Measurements from ENCODE around the gene PTH.

GRCh38 chr11:13463779-13464290 lies 32.0 kb downstream of the PTH start:
- TF ChIP-seq PHF8 (IDR thresholded peaks at IDR 0.05; ENCODE audit: borderline replicate concordance, low read length) (no peak), SPI1 (IDR thresholded peaks at IDR 0.05; ENCODE audit: borderline replicate concordance, low read depth, low read length) (peak; percentile 56; the same call in 1 of the 2 replicates), REST (IDR thresholded peaks at IDR 0.05; ENCODE audit: borderline replicate concordance) (no peak), REST (CRISPR knock-in tag; IDR thresholded peaks at IDR 0.05; ENCODE audit: low read depth) (no peak), FOXP4 (CRISPR knock-in tag; IDR thresholded peaks at IDR 0.05; ENCODE audit: borderline replicate concordance) (no peak), SP1 (CRISPR knock-in tag; IDR thresholded peaks at IDR 0.05) (no peak), GABPA (tag; conservative IDR thresholded peaks at IDR 0.05; ENCODE audit: low read depth) (no peak), RFX5 (IDR thresholded peaks at IDR 0.05; ENCODE audit: low read depth, low read length) (no peak), GTF3C2 (IDR thresholded peaks at IDR 0.05; ENCODE audit: borderline replicate concordance, extremely low read depth, insufficient read length) (no peak), EP300 (IDR thresholded peaks at IDR 0.05; ENCODE audit: low read length) (no peak), TARDBP (IDR thresholded peaks at IDR 0.05) (no peak), NFE2 (IDR thresholded peaks at IDR 0.05; ENCODE audit: low read depth) (no peak), ATF2 (CRISPR knock-in tag; IDR thresholded peaks at IDR 0.05) (no peak), SMC3 (conservative IDR thresholded peaks at IDR 0.05; ENCODE audit: insufficient read depth, low read depth, low read length) (no peak)

All from K562 (cell line).